ENCODE measurements around the gene SLC35G1. TPM values are rescaled to one million over a fixed set of nuclear protein-coding genes. Genes with fewer than 3 reads are reported as not detected.

SLC35G1 gene
- polyA plus RNA-seq, 3 donors, result 0.52 to 0.94 (median 0.67) TPM

DNA sequence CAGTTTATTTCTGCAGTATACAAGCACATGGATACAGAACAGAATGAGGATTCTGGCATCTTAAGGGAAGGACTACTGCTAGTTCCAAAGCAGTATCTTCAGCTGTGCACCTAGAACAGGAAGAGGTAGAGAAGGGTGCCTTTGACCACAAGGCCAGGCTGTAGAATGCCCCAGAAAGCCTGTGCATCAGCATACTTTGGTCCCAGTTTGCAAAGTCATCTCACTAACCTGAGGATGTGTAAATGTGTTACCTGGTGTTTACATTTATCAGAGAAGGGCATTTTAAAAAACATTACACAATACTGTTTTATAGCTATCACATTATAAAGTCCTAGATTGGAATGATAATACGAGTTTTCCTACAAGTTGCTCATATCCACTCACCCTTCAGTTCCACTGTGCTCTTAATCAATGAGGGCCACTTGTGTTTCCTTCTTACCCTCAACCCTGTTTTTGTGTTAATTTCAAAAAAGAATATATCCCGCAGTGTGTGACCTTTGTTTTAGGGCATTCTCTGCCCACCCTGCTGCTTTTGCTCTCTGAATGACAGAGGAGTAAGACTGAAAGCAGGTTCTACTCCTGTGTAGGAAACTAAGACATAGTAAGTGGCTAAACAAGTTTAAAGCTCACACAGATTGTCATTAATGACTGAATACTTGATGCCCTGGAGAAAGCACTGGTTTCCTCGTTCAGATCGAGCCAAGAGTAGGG, 3.4 kb downstream of the SLC35G1 start:
- Mint-ChIP-seq H3K4me3 (no peak overlapping the region), H3K27ac (no peak overlapping the region), H3K27me3 (ENCODE audit: low read depth in 3 of 3) (peaks cover 2 to 6% (median 6%) of the 10 kb centered on the region in 3 donors), H3K36me3 (peaks cover 8 to 12% of the 10 kb centered on the region in 2 donors), H3K9me3 (peaks cover 0 to 1% (median 0%) of the 10 kb centered on the region in 7 donors), H3K4me1 (peaks cover 34% of the 10 kb centered on the region)
- peaks cover 11 to 12% of the 10 kb centered on the region in 2 donors for H3K4me1 ChIP-seq (ENCODE audit: control insufficient read depth in 1 of 2, insufficient read depth in 2 of 2, low read length in 2 of 2)
- no peak overlapping the region for H3K27ac ChIP-seq (ENCODE audit: low read depth in 1 of 2, low read length in 2 of 2)
- intact Hi-C loops (cut with micrococcal nuclease), result no loop called here
- H3K36me3 ChIP-seq (replicated peaks in 1 of 2; ENCODE audit: control insufficient read depth in 1 of 2, insufficient read depth in 2 of 2, low read length in 2 of 2), result no peaks in the 10 kb centered on the region
- no peaks in the 10 kb centered on the region for H3K79me2 ChIP-seq (ENCODE audit: insufficient read depth, low read length)
- no peak overlapping the region for H3K4me2 ChIP-seq (replicated peaks; ENCODE audit: extremely low read depth, low read length, poor library complexity, severe bottlenecking)
- no peaks in the 10 kb centered on the region for H4K20me1 ChIP-seq (ENCODE audit: insufficient read depth, low read length)
- no CpG with 5 or more reads among the region's 4 CpGs for WGBS (ENCODE audit: insufficient coverage)
- H3K4me3 ChIP-seq (replicated peaks in 1 of 3; ENCODE audit: low read depth in 2 of 3, low read length in 3 of 3), result no peak overlapping the region
- H3K9me3 ChIP-seq (replicated peaks in 1 of 2; ENCODE audit: control insufficient read depth in 1 of 2, insufficient read depth in 1 of 2, low read length in 2 of 2), result no peaks in the 10 kb centered on the region
- TF ChIP-seq, protein P1, sequence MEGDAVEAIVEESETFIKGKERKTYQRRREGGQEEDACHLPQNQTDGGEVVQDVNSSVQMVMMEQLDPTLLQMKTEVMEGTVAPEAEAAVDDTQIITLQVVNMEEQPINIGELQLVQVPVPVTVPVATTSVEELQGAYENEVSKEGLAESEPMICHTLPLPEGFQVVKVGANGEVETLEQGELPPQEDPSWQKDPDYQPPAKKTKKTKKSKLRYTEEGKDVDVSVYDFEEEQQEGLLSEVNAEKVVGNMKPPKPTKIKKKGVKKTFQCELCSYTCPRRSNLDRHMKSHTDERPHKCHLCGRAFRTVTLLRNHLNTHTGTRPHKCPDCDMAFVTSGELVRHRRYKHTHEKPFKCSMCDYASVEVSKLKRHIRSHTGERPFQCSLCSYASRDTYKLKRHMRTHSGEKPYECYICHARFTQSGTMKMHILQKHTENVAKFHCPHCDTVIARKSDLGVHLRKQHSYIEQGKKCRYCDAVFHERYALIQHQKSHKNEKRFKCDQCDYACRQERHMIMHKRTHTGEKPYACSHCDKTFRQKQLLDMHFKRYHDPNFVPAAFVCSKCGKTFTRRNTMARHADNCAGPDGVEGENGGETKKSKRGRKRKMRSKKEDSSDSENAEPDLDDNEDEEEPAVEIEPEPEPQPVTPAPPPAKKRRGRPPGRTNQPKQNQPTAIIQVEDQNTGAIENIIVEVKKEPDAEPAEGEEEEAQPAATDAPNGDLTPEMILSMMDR (IDR thresholded peaks at IDR 0.05), result no peak
- H2AFZ ChIP-seq (ENCODE audit: insufficient read depth, low read depth, low read length, poor library complexity, severe bottlenecking), result no peak overlapping the region
- DNase-seq, result no peak
- H3K9ac ChIP-seq (ENCODE audit: insufficient read depth, low read length, poor library complexity, severe bottlenecking), result no peak overlapping the region
- H3K27me3 ChIP-seq (ENCODE audit: control insufficient read depth in 2 of 2, insufficient read depth in 2 of 2, low read length in 2 of 2), result peaks cover 0 to 2% of the 10 kb centered on the region in 2 donors

DNA sequence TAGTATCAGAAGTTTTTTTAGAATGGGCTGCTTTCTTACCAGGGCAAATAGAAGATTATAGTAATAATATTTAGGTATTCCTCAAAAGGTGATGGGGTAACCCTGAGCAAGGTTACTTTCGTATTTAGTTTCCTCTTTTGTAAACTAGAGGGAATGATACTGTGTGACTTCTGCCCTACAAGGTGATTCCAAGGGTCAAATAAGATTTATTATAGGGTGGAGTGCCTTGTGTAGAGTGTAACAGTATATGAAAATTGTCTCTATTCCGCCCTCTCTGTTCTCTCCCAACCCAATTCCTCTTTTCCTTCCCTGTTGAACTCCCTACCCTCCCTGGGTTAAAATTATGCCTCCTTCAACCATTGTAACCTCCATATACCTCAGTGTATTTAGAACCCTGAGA, 5.3 kb downstream of the SLC35G1 start:
- intact Hi-C loops (cut with micrococcal nuclease), result no loop called here
- H3K4me3 Mint-ChIP-seq, result no peak overlapping the region
- Histone ChIP-seq H4K20me1 (ENCODE audit: insufficient read depth, low read length) (no peaks in the 10 kb centered on the region), H3K27ac (ENCODE audit: low read depth in 1 of 2, low read length in 2 of 2) (no peak overlapping the region), H3K79me2 (ENCODE audit: insufficient read depth, low read length) (no peaks in the 10 kb centered on the region), H3K4me2 (replicated peaks; ENCODE audit: extremely low read depth, low read length, poor library complexity, severe bottlenecking) (no peak overlapping the region), H3K4me1 (ENCODE audit: control insufficient read depth in 1 of 2, insufficient read depth in 2 of 2, low read length in 2 of 2) (peaks cover 7 to 11% of the 10 kb centered on the region in 2 donors), H3K27me3 (ENCODE audit: control insufficient read depth in 2 of 2, insufficient read depth in 2 of 2, low read length in 2 of 2) (peaks cover 0 to 2% of the 10 kb centered on the region in 2 donors), H3K4me3 (replicated peaks in 1 of 3; ENCODE audit: low read depth in 2 of 3, low read length in 3 of 3) (no peak overlapping the region), H3K36me3 (replicated peaks in 1 of 2; ENCODE audit: control insufficient read depth in 1 of 2, insufficient read depth in 2 of 2, low read length in 2 of 2) (no peaks in the 10 kb centered on the region), H2AFZ (ENCODE audit: insufficient read depth, low read depth, low read length, poor library complexity, severe bottlenecking) (no peak overlapping the region), H3K9ac (ENCODE audit: insufficient read depth, low read length, poor library complexity, severe bottlenecking) (no peak overlapping the region), H3K9me3 (replicated peaks in 1 of 2; ENCODE audit: control insufficient read depth in 1 of 2, insufficient read depth in 1 of 2, low read length in 2 of 2) (no peaks in the 10 kb centered on the region)
- TF ChIP-seq, protein P1 (IDR thresholded peaks at IDR 0.05), result no peak
- H3K36me3 Mint-ChIP-seq, result peaks cover 8 to 12% of the 10 kb centered on the region in 2 donors
- H3K27me3 Mint-ChIP-seq (ENCODE audit: low read depth in 3 of 3), result peaks cover 0 to 6% (median 3%) of the 10 kb centered on the region in 3 donors
- H3K4me1 Mint-ChIP-seq, result peaks cover 23% of the 10 kb centered on the region
- WGBS (ENCODE audit: insufficient coverage), result no CpG with 5 or more reads among the region's 2 CpGs
- DNase-seq, result no peak
- H3K9me3 Mint-ChIP-seq, result peaks cover 0 to 1% (median 0%) of the 10 kb centered on the region in 7 donors
- no peak overlapping the region for H3K27ac Mint-ChIP-seq

Measured in CD14-positive monocyte (primary cell).